Measurements from ENCODE around the gene CHST14. TPM values are rescaled to one million over a fixed set of nuclear protein-coding genes. Genes with fewer than 3 reads are reported as not detected.

The CHST14 gene
- total and polyA plus RNA-seq, 2 of the 8 experiments (the other 6 are each of a cell fraction or from before 2014, with no cell fraction given) = 13.4 to 20.3 TPM

DNA sequence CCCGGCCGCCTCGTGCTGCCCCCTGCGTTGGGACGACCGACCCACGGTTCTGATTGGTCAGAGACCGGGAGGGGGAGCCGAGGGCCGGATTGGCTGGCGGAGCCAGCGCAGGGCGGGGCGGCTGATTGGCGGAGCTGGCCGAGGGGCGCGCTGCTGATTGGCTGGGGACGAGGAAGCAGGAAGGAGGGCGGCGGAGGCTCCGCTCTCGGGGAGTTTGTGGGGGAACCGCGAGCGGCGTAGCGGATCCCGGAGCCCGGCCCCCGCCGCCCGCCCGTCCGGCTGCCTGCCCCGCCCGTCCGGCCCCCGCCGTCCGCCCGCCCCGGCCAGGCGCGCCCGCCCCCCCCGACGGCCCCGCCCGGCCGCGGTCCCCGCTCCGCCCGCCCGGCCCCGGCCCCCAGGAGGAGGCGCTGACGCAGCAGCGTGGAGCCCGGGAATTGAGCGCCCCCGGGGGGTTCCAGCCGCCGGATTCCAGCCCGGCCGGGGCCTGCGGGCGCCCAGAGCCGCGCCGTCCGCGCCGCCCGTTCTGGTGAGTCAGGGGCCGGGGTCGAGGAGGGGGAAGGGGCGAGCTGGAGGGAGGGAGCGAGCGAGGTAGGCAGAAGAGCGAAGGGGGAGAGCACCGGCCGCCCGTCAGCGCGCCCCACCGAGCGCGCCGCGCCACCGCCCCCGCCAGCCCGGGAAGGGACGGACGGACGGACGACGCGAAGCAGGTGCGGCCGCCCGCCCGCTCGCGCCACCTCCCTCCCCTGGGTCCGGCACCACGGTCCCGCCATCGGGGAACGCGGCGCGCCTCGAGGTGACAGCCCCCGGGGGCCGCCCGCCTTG lies 29.8 kb upstream of the CHST14 start, which contains the start of gene BAHD1:
TSS of gene BAHD1 (plus strand) at position 211 of the 822 bp plus-strand sequence. CDS start 17,512 bp downstream, outside the sequence.
- Histone ChIP-seq H3K56ac (replicated peaks; ENCODE audit: insufficient read length, low read depth, low read length) (peak within 1 kb of the TSS; percentile 83), H2BK15ac (ENCODE audit: low read length) (peak within 1 kb of the TSS; percentile 31; the same call in 1 of the 2 replicates), H3K23me2 (ENCODE audit: low read depth, low read length) (peaks cover 20% of the 10 kb centered on the region), H3K4ac (replicated peaks; ENCODE audit: insufficient read length, low read depth, low read length) (peak within 1 kb of the TSS; percentile 69), H2BK12ac (ENCODE audit: low read depth, low read length) (peak within 1 kb of the TSS; percentile 87; the same call in 1 of the 2 replicates), H4K91ac (replicated peaks; ENCODE audit: insufficient read length, low read length) (peak within 1 kb of the TSS; percentile 70), H4K20me1 (replicated peaks in 1 of 2; ENCODE audit: control insufficient read depth in 1 of 2, insufficient read depth in 2 of 2, low read length in 2 of 2) (peaks cover 30 to 31% of the 10 kb centered on the region in 2 experiments), H3K4me2 (ENCODE audit: insufficient read depth in 1 of 2, low read depth in 2 of 2, low read length in 2 of 2) (peak within 1 kb of the TSS; percentile 98 to 100), H4K8ac (ENCODE audit: extremely low read depth, insufficient read depth, low read length) (peak within 1 kb of the TSS; percentile 73), H3K4me3 (ENCODE audit: extremely low read depth in 1 of 4, insufficient read depth in 2 of 4, low read depth in 3 of 4, low read length in 4 of 4) (peak within 1 kb of the TSS; percentile 73 to 97 (median 81)), H2BK20ac (ENCODE audit: low read length) (peak within 1 kb of the TSS; percentile 61; the same call in 1 of the 2 replicates), H3K27me3 (replicated peaks in 1 of 4; ENCODE audit: control insufficient read depth in 3 of 4, extremely low read depth in 1 of 4, insufficient read depth in 3 of 4, low read length in 3 of 4) (peaks cover 0 to 9% (median 0%) of the 10 kb centered on the region in 4 experiments; a peak in 4 of 7 replicates), H3K36me3 (ENCODE audit: control insufficient read depth in 2 of 4, insufficient read depth in 4 of 4, low read length in 3 of 4) (0 out of 8 replicates have a peak, but pooled peaks cover 0 to 2% (median 0%) of the 10 kb centered on the region in 4 experiments), H3K9me3 (ENCODE audit: insufficient read depth in 2 of 2, low read depth in 1 of 2, low read length in 1 of 2) (no peaks in the 10 kb centered on the region), H3K27ac (ENCODE audit: low read depth, low read length) (peak within 1 kb of the TSS; percentile 75), H3K79me1 (ENCODE audit: low read depth, low read length) (peaks cover 9% of the 10 kb centered on the region; the same call in 1 of the 2 replicates), H3K23ac (ENCODE audit: insufficient read length) (no peak within 1 kb of the TSS), H2AK5ac (ENCODE audit: low read depth, low read length) (peak within 1 kb of the TSS; percentile 53; the same call in 1 of the 2 replicates), H2BK5ac (ENCODE audit: low read depth, low read length) (peak within 1 kb of the TSS; percentile 93), H3K14ac (ENCODE audit: insufficient read length) (no peak within 1 kb of the TSS), H2AFZ (ENCODE audit: low read length) (no peak within 1 kb of the TSS), H3K18ac (ENCODE audit: extremely low read depth, low read length) (peak within 1 kb of the TSS; percentile 93), H2BK120ac (replicated peaks; ENCODE audit: low read depth, low read length) (peak within 1 kb of the TSS; percentile 40), H3K79me2 (ENCODE audit: control insufficient read depth in 1 of 2, insufficient read depth in 2 of 2, low read length in 2 of 2) (peaks cover 30 to 57% of the 10 kb centered on the region in 2 experiments), H3K9ac (replicated peaks in 1 of 4; ENCODE audit: extremely low read depth in 1 of 4, low read depth in 3 of 4, low read length in 3 of 4) (peak within 1 kb of the TSS; percentile 69 to 91 (median 76)), H3K4me1 (replicated peaks in 1 of 4; ENCODE audit: control insufficient read depth in 3 of 4, insufficient read depth in 4 of 4, low read length in 3 of 4) (peaks cover 28 to 48% (median 38%) of the 10 kb centered on the region in 4 experiments), H4K5ac (ENCODE audit: insufficient read length, low read depth, low read length) (peak within 1 kb of the TSS; percentile 68)
- peak; percentile 92 to 98 for DNase-seq (ENCODE audit: low read depth in 1 of 2, low spot score in 2 of 2)
- CTCF ChIA-PET (ENCODE audit: partially characterized antibody) = interaction anchor here (0.6 to 3.7 kb wide), 4 partner anchors 39 to 104 kb away, joined by 3 to 24 read pairs (median 4); no protein-coding TSS in a partner anchor
- 5% methylated on average over 14 of the region's 119 CpGs; no CpG with 5 or more reads in 1 of the 2 experiments for WGBS, 2 experiments (ENCODE audit: extremely low coverage in 1 of 2, insufficient coverage in 1 of 2, insufficient read length in 1 of 2, insufficient replicate concordance in 2 of 2, low coverage in 1 of 2, low lambda C conversion rate in 2 of 2, missing lambda C conversion rate in 1 of 2)
- POLR2A ChIA-PET (ENCODE audit: partially characterized antibody) = interaction anchor here (1.0 to 3.3 kb wide), 9 partner anchors 9 to 202 kb away, joined by 3 to 36 read pairs (median 7); partner anchors contain the start of genes IVD, KNSTRN and PAK6
- no peak for FAIRE-seq
- TF ChIP-seq, protein P1, sequence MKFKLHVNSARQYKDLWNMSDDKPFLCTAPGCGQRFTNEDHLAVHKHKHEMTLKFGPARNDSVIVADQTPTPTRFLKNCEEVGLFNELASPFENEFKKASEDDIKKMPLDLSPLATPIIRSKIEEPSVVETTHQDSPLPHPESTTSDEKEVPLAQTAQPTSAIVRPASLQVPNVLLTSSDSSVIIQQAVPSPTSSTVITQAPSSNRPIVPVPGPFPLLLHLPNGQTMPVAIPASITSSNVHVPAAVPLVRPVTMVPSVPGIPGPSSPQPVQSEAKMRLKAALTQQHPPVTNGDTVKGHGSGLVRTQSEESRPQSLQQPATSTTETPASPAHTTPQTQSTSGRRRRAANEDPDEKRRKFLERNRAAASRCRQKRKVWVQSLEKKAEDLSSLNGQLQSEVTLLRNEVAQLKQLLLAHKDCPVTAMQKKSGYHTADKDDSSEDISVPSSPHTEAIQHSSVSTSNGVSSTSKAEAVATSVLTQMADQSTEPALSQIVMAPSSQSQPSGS (IDR thresholded peaks at IDR 0.05; ENCODE audit: low read length) = no peak
- TF ChIP-seq EGR1 (IDR thresholded peaks at IDR 0.05; ENCODE audit: borderline replicate concordance, low read depth, low read length) (peak; percentile 27; the same call in 1 of the 2 replicates), SIN3A (conservative IDR thresholded peaks at IDR 0.05 in 1 of 2, IDR thresholded peaks at IDR 0.05 in 1 of 2; ENCODE audit: low read depth in 1 of 2, low read length in 2 of 2) (peak; percentile 24 to 45; a peak in 1 of 4 replicates), RXRA (IDR thresholded peaks at IDR 0.05; ENCODE audit: insufficient read depth, low read depth, low read length) (no peak), CHD1 (IDR thresholded peaks at IDR 0.05; ENCODE audit: low read depth, low read length) (no peak), RAD21 (IDR thresholded peaks at IDR 0.05 in 1 of 2, conservative IDR thresholded peaks at IDR 0.05 in 1 of 2; ENCODE audit: low read depth in 2 of 2, low read length in 2 of 2) (peak; percentile 2 to 16; a peak in 2 of 4 replicates), CREB1 (IDR thresholded peaks at IDR 0.05) (no peak), CHD2 (IDR thresholded peaks at IDR 0.05; ENCODE audit: low read length) (peak; percentile 66)
